Upper lobe of left lung (tissue), 6 donors: ENCODE results near the gene SNAP25. TPM values are rescaled to one million over a fixed set of nuclear protein-coding genes. Genes with fewer than 3 reads are reported as not detected.
A peak's percentile ranks its signal among the peaks of the same experiment; 100 is the strongest.

Source experiments
- ATAC-seq, 2 donors: fragments of 200-7000 bp; cut with Tn5 transposase; one replicate each; pipeline ENCODE4 v1.9.1; 2022; ENCODE audit warnings: mild to moderate bottlenecking in 2 of 2, moderate library complexity in 2 of 2; ENCODE audit not compliant: low FRiP score in 2 of 2
- DNase-seq, 2 donors: peaks; one replicate each; pipeline ENCODE4 v3.0.0-alpha.2; 2019 to 2020
- H3K27ac ChIP-seq, 4 donors: fragments of 200-600 bp; sonication (generic); one replicate each; pipeline ENCODE4 v1.5.1; 2016 to 2019
- H3K27me3 ChIP-seq, 4 donors: fragments of 200-600 bp; sonication (generic); one replicate each; pipeline ENCODE4 v1.5.1; 2017 to 2019
- H3K36me3 ChIP-seq, 4 donors: fragments of 200-600 bp; sonication (generic); one replicate each; pipeline ENCODE4 v1.5.1; 2016 to 2019
- H3K4me1 ChIP-seq, 4 donors: fragments of 200-600 bp; sonication (generic); one replicate each; pipeline ENCODE4 v1.5.1; 2018 to 2019
- H3K4me3 ChIP-seq, 4 donors: fragments of 200-600 bp; sonication (generic); one replicate each; pipeline ENCODE4 v1.5.1; 2017 to 2019; ENCODE audit warnings: mild to moderate bottlenecking in 2 of 4, moderate library complexity in 1 of 4
- H3K9me3 ChIP-seq, 4 donors: fragments of 200-600 bp; sonication (generic); one replicate each; pipeline ENCODE4 v1.5.1; 2018 to 2019
- EP300 ChIP-seq, 4 donors: sonication (generic); formaldehyde crosslinking; IDR thresholded peaks; one replicate each; pipeline ENCODE4 v1.5.1; 2017; ENCODE audit warnings: antibody characterized with exemption in 4 of 4, control low read depth in 2 of 4
- POLR2A ChIP-seq, 4 donors: fragments of 450-650 bp; IDR thresholded peaks; one replicate each; pipeline ENCODE4 v1.5.1; 2016 to 2017; ENCODE audit warnings: antibody characterized with exemption in 4 of 4, mild to moderate bottlenecking in 2 of 4
- POLR2AphosphoS5 ChIP-seq, 2 donors: sonication (generic); formaldehyde crosslinking; IDR thresholded peaks; one replicate each; pipeline ENCODE4 v1.5.1; 2017; ENCODE audit warnings: antibody characterized with exemption in 2 of 2
- WGBS, 2 donors: methylation state at CpG; one replicate each; pipeline ENCODE4 v1.1.5; 2017 to 2018; 5-methylcytosine and 5-hydroxymethylcytosine counted together
- total RNA-seq, 6 donors: library from RNA; depleted of rRNA in 4 of 6; stranded (reverse); fragments of >200 nt in 4 of 6; gene quantifications; one replicate each; pipeline versions ENCODE4 v1.1.0 to v1.2.1, GENCODE V29; 2016 to 2021
- TF ChIP-seq, protein P1 (sequence below), 6 experiments: fragments of 450-650 bp in 4 of 6; fragments of 200-600 bp in 2 of 6; sonication (generic) in 2 of 6; IDR thresholded peaks; one replicate each; pipeline ENCODE4 v1.5.1; 2016 to 2019; ENCODE audit warnings: antibody characterized with exemption in 6 of 6
- donor health status: DM: no; HTN: no; CAD: no; lungs with moderate emphysema.
- donor health status: DM: no; HTN: yes; CAD: no; lungs with severe emphysema.

Gene SNAP25
- total RNA-seq, 6 donors from 2014 or later: 0.79 to 2.2 (median 1.8) TPM; not detected in 3

DNA sequence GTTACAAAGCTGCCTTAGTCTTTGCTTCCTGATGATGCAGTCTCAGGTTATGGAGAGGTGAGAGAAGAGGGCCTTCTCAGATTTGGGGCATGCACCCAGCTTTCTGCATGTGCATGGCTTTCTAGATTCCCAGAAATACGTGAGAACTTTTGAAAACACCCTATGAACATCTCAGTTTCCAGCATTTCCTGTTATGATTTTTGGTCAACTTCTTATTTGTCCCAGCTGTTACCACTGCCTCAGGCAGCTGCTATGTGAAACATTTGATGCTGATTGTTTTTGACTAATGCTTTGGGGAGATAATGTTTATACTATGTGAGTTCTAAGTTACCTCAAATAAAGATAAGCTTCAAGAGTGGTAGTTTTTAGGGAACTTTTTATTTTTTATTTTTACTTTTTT lies 9.5 kb upstream of the SNAP25 start:
- Histone ChIP-seq H3K4me3 (no peak overlapping the region), H3K36me3 (no peaks in the 10 kb centered on the region), H3K9me3 (no peaks in the 10 kb centered on the region), H3K27ac (no peak overlapping the region), H3K4me1 (no peaks in the 10 kb centered on the region), H3K27me3 (no peaks in the 10 kb centered on the region)
- no peak for ATAC-seq
- WGBS, 2 donors: 50 to 63% methylated on average over 1 of the region's 1 CpG
- no peak for TF ChIP-seq POLR2AphosphoS5 (IDR thresholded peaks at IDR 0.05)
- DNase-seq: no peak

DNA sequence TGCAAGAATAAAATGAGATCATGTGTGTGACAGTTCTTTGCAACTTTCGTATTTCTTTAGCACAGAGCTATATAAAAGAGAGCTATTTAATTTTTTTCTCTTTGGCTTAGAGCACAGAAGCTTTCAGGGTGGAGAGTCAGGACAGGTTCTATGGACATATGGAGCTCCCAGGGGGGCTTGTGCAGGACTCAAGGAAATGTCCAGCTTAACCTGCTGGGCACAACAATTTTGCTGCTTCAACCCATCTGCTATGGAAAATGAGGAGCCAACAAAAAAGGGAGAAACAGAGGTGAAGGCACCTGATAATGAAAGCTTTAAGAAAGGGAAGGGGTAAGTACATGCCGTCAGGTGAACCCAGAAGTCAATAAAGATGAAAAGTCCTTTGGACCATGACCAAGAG lies 5.1 kb upstream of the SNAP25 start:
- Histone ChIP-seq H3K4me3 (no peak overlapping the region), H3K4me1 (peaks cover 1 to 13% (median 2%) of the 10 kb centered on the region in 4 donors), H3K36me3 (no peaks in the 10 kb centered on the region), H3K27me3 (peaks cover 0 to 12% (median 6%) of the 10 kb centered on the region in 4 donors), H3K9me3 (no peaks in the 10 kb centered on the region), H3K27ac (no peak overlapping the region)
- TF ChIP-seq POLR2A (IDR thresholded peaks at IDR 0.05): no peak
- no peak for TF ChIP-seq EP300 (IDR thresholded peaks at IDR 0.05)
- TF ChIP-seq, protein P1, sequence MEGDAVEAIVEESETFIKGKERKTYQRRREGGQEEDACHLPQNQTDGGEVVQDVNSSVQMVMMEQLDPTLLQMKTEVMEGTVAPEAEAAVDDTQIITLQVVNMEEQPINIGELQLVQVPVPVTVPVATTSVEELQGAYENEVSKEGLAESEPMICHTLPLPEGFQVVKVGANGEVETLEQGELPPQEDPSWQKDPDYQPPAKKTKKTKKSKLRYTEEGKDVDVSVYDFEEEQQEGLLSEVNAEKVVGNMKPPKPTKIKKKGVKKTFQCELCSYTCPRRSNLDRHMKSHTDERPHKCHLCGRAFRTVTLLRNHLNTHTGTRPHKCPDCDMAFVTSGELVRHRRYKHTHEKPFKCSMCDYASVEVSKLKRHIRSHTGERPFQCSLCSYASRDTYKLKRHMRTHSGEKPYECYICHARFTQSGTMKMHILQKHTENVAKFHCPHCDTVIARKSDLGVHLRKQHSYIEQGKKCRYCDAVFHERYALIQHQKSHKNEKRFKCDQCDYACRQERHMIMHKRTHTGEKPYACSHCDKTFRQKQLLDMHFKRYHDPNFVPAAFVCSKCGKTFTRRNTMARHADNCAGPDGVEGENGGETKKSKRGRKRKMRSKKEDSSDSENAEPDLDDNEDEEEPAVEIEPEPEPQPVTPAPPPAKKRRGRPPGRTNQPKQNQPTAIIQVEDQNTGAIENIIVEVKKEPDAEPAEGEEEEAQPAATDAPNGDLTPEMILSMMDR (IDR thresholded peaks at IDR 0.05): no peak
- TF ChIP-seq POLR2AphosphoS5 (IDR thresholded peaks at IDR 0.05): no peak
- ATAC-seq (no peak), DNase-seq (no peak)
- 73 to 74% methylated on average over 2 of the region's 2 CpGs for WGBS, 2 donors

DNA sequence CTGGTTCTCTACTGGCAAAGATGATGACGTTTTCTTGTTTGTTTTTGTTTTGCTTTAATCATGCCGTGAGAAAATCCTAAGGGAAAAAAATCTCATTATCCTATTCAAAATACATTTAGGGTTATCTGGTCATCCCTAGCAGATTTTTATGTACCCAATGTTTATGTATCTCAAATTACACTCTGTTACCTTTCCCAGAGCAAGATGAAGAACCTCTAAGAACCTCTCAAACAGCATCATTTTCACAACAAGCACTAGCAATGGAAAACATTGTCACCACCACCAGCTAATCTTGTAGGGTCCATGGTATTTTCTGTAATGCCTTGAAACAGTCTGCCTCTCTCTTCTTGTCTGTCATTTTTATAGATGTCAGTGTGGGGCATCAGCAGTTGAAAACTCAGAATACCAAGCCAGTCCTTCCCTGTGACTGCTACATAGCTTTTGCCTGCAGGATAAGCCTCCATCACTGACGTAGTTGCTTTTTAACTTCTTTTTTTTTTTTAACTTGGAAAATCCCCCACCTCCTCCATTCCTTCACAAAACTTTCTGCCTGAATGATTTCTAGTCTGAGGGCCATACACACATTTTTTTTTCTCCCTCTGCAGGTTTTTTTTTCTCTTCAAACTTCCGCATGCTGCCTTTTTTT lies 2.4 kb upstream of the SNAP25 start:
- H3K4me3 ChIP-seq: no peak overlapping the region
- H3K9me3 ChIP-seq: no peaks in the 10 kb centered on the region
- 35 to 37% methylated on average over 4 of the region's 4 CpGs for WGBS, 2 donors
- peaks cover 0 to 20% (median 10%) of the 10 kb centered on the region in 4 donors for H3K27me3 ChIP-seq
- ATAC-seq (no peak), DNase-seq (no peak)
- peaks cover 6 to 26% (median 7%) of the 10 kb centered on the region in 4 donors for H3K4me1 ChIP-seq
- no peak for TF ChIP-seq POLR2AphosphoS5 (IDR thresholded peaks at IDR 0.05)
- no peak for TF ChIP-seq EP300 (IDR thresholded peaks at IDR 0.05)
- TF ChIP-seq, protein P1 (IDR thresholded peaks at IDR 0.05): no peak
- TF ChIP-seq POLR2A (IDR thresholded peaks at IDR 0.05): no peak
- no peak overlapping the region for H3K27ac ChIP-seq
- H3K36me3 ChIP-seq: no peaks in the 10 kb centered on the region

DNA sequence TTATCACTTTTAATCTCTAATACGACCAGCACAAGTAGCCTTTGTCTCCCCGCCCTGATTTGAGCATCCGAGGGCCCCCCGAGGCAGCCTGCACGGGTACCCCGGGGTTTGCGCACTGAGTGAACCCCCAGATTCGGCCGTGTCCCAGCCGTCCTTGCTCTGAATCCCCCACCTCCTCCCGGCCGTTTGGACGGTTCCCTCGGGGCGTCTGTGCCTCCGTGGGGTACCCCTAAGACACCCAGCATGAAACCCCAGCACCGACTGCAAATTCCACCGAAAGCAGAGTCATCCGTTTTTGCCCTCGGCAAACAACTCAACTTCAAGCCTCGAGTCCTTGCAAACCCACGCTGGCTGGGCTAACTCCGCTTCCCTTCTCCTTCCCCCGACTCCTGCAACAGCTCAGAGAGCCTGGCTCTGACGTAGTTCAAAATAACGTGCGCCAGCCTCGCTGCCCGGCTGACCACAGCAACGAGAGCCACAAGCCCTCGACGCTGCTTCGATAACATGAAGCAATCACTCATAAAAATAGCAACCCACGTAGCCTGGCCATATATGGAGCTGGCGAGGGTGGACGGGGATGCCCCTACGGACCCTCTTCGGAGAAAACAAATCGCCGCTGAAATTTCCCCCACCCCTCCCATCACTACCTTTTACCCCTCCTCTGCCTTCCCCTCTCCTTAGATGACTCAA lies 764 bp upstream of the SNAP25 start:
- peak; percentile 13 to 55 for ATAC-seq
- no peaks in the 10 kb centered on the region for H3K9me3 ChIP-seq
- peaks cover 6 to 26% (median 7%) of the 10 kb centered on the region in 4 donors for H3K4me1 ChIP-seq
- TF ChIP-seq POLR2AphosphoS5 (IDR thresholded peaks at IDR 0.05): no peak
- TF ChIP-seq POLR2A (IDR thresholded peaks at IDR 0.05): no peak
- TF ChIP-seq, protein P1 (IDR thresholded peaks at IDR 0.05): no peak
- no peak for TF ChIP-seq EP300 (IDR thresholded peaks at IDR 0.05)
- peaks cover 0 to 20% (median 10%) of the 10 kb centered on the region in 4 donors for H3K27me3 ChIP-seq
- no peak overlapping the region for H3K4me3 ChIP-seq
- peak overlapping the region in 2 of 4 donors; percentile 51 to 70 for H3K27ac ChIP-seq
- 2 to 3% methylated on average over 22 to 40 of the region's 40 CpGs for WGBS, 2 donors
- peak in 1 of 2 donors; percentile 46 for DNase-seq
- H3K36me3 ChIP-seq: no peaks in the 10 kb centered on the region

DNA sequence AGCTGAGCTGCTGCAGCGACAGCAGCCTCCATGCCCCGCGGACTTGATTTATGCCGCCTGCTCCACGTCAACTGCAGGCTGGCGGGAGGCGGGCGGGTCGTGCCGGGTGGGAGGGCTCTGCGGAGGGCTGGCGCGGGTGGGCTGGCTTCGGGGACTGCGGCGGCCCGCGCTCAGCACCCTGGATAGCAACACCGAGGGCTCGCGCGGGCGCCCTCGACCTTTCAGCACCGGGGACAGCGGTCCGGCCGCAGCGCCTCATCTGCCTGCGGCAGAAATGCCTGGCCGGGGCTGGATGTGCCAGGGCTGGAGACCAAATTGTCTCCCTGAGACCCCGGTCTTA lies 792 bp downstream of the SNAP25 start:
- Histone ChIP-seq H3K9me3 (no peaks in the 10 kb centered on the region), H3K4me3 (peak overlapping the region in 3 of 4 donors; percentile 22 to 32 (median 28)), H3K27me3 (peaks cover 0 to 20% (median 10%) of the 10 kb centered on the region in 4 donors), H3K27ac (no peak overlapping the region), H3K36me3 (no peaks in the 10 kb centered on the region), H3K4me1 (peaks cover 6 to 26% (median 7%) of the 10 kb centered on the region in 4 donors)
- peak; percentile 56 to 95 for DNase-seq
- ATAC-seq: peak; percentile 92 to 95
- TF ChIP-seq POLR2A (IDR thresholded peaks at IDR 0.05): no peak
- TF ChIP-seq EP300 (IDR thresholded peaks at IDR 0.05): no peak
- no peak for TF ChIP-seq POLR2AphosphoS5 (IDR thresholded peaks at IDR 0.05)
- TF ChIP-seq, protein P1 (IDR thresholded peaks at IDR 0.05): no peak
- whole genome bisulfite sequencing, 2 donors: 4 to 9% methylated on average over 6 to 30 of the region's 32 CpGs
